Activated naive CD8-positive, alpha-beta T cell treated with anti-CD3 and anti-CD28 coated beads, Interleukin-2, amount 50 U/mL, for 24 hours (primary cell): ENCODE results near the gene HNRNPA2B1.
"Not testable (repeated sequence)": the region's sequence is repeated elsewhere in the genome, so short reads cannot be mapped to it uniquely, and the experiment has no call there.

ENCODE experiments used
- ATAC-seq: fragments of 150-1000 bp; cut with Tn5 transposase; one replicate; pipeline ENCODE4 v1.10.0; 2021
- DNase-seq: peaks from one replicate; pipeline ENCODE4 v3.0.0; 2021
- H3K27ac Mint-ChIP-seq: one replicate; pipeline ENCODE4 v1.8.0; 2021; ENCODE audit warnings: mild to moderate bottlenecking, mixed read lengths
- H3K27me3 Mint-ChIP-seq: one replicate; pipeline ENCODE4 v1.8.0; 2021; ENCODE audit warnings: mixed read lengths
- H3K36me3 Mint-ChIP-seq: one replicate; pipeline ENCODE4 v1.8.0; 2021; ENCODE audit warnings: low read depth, mixed read lengths
- H3K4me1 Mint-ChIP-seq: one replicate; pipeline ENCODE4 v1.8.0; 2021; ENCODE audit warnings: mixed read lengths
- H3K4me3 Mint-ChIP-seq: one replicate; pipeline ENCODE4 v1.8.0; 2021; ENCODE audit warnings: mild to moderate bottlenecking, moderate library complexity, mixed read lengths
- H3K9me3 Mint-ChIP-seq: one replicate; pipeline ENCODE4 v1.8.0; 2021; ENCODE audit warnings: mixed read lengths

HNRNPA2B1 gene

GRCh38 chr7:26183545-26184280 is 16.8 kb downstream of the HNRNPA2B1 start:
- DNase-seq (no peak), ATAC-seq (no peak)
- H3K4me1 Mint-ChIP-seq, result peaks cover 74% of the 10 kb centered on the region
- H3K27ac Mint-ChIP-seq, result peak overlapping the region; percentile 86
- no peak overlapping the region for H3K4me3 Mint-ChIP-seq
- H3K9me3 Mint-ChIP-seq, result no peaks in the 10 kb centered on the region
- H3K36me3 Mint-ChIP-seq, result peaks cover 62% of the 10 kb centered on the region
- no peaks in the 10 kb centered on the region for H3K27me3 Mint-ChIP-seq

- peaks cover 59% of the 10 kb centered on the region for H3K36me3 Mint-ChIP-seq
- no peak overlapping the region for H3K4me3 Mint-ChIP-seq
- ATAC-seq (no peak), DNase-seq (no peak)
- H3K4me1 Mint-ChIP-seq, result peaks cover 70% of the 10 kb centered on the region
- H3K27ac Mint-ChIP-seq, result no peak overlapping the region
- H3K9me3 Mint-ChIP-seq, result no peaks in the 10 kb centered on the region
- no peaks in the 10 kb centered on the region for H3K27me3 Mint-ChIP-seq
Observed at GRCh38 chr7:26182706-26183105, 17.8 kb downstream of the HNRNPA2B1 start.

DNA sequence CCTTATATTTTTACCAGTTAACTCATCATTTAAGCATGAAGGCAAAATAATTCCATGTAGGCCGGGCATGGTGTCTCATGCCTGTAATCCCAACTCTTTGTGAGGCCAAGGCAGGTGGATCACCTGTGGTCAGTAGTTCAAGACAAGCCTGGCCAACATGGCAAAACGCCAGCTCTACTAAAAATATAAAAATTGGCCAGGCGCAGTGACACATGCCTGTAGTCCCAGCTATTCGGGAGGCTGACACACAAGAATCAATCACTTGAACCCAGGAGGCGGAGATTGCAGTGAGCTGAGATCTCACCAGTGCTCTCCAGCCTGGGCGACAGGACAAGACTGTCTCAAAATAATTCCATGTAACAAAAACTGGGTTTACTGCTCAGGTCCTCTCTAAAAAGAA is 18.3 kb downstream of the HNRNPA2B1 start:
- no peaks in the 10 kb centered on the region for H3K9me3 Mint-ChIP-seq
- ATAC-seq (no peak), DNase-seq (no peak)
- H3K27me3 Mint-ChIP-seq, result no peaks in the 10 kb centered on the region
- H3K36me3 Mint-ChIP-seq, result peaks cover 58% of the 10 kb centered on the region
- peaks cover 70% of the 10 kb centered on the region for H3K4me1 Mint-ChIP-seq
- peak overlapping the region; percentile 21 for H3K27ac Mint-ChIP-seq
- H3K4me3 Mint-ChIP-seq, result no peak overlapping the region

GRCh38 chr7:26181474-26182227 is 18.9 kb downstream of the HNRNPA2B1 start:
- ATAC-seq, result no peak
- Mint-ChIP-seq H3K27ac (peak overlapping the region; percentile 43), H3K36me3 (peaks cover 53% of the 10 kb centered on the region), H3K4me3 (no peak overlapping the region), H3K4me1 (peaks cover 66% of the 10 kb centered on the region), H3K9me3 (no peaks in the 10 kb centered on the region), H3K27me3 (no peaks in the 10 kb centered on the region)
- no peak for DNase-seq

DNA sequence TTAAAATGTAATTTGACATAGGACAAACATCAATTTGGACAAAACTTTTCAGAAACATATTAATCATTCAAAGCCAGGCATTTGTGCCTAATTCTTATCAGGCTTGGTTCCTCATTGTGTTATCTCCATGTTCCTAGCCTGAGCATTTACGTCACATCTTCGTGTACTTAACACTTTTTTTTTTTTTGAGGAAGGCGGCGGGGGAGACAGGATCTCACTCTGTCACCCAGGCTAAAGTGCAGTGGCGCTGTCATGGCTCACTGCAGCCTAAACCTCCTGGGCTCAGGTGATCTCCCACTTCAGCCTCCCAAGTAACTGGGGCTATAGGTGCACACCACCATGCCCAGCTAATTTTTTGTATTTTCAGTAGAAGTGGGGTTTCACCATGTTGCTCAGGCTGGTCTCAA is 19.8 kb downstream of the HNRNPA2B1 start:
- ATAC-seq (no peak), DNase-seq (no peak)
- H3K4me3 Mint-ChIP-seq, result no peak overlapping the region
- peaks cover 59% of the 10 kb centered on the region for H3K4me1 Mint-ChIP-seq
- H3K36me3 Mint-ChIP-seq, result peaks cover 47% of the 10 kb centered on the region
- H3K27ac Mint-ChIP-seq, result peak overlapping the region; percentile 41
- H3K27me3 Mint-ChIP-seq, result no peaks in the 10 kb centered on the region
- H3K9me3 Mint-ChIP-seq, result no peaks in the 10 kb centered on the region

- H3K36me3 Mint-ChIP-seq, result peaks cover 39% of the 10 kb centered on the region
- H3K9me3 Mint-ChIP-seq, result no peaks in the 10 kb centered on the region
- H3K4me1 Mint-ChIP-seq, result peaks cover 51% of the 10 kb centered on the region
- no peaks in the 10 kb centered on the region for H3K27me3 Mint-ChIP-seq
- no peak overlapping the region for H3K4me3 Mint-ChIP-seq
- no peak overlapping the region for H3K27ac Mint-ChIP-seq
- ATAC-seq (no peak), DNase-seq (no peak)
Observed at GRCh38 chr7:26179826-26180497, 20.6 kb downstream of the HNRNPA2B1 start.

GRCh38 chr7:26179422-26179821 is 21.1 kb downstream of the HNRNPA2B1 start:
- DNase-seq (no peak), ATAC-seq (no peak)
- no peak overlapping the region for H3K4me3 Mint-ChIP-seq
- H3K9me3 Mint-ChIP-seq, result no peaks in the 10 kb centered on the region
- peaks cover 45% of the 10 kb centered on the region for H3K4me1 Mint-ChIP-seq
- H3K36me3 Mint-ChIP-seq, result peaks cover 37% of the 10 kb centered on the region
- H3K27me3 Mint-ChIP-seq, result no peaks in the 10 kb centered on the region
- H3K27ac Mint-ChIP-seq, result no peak overlapping the region

- H3K27ac Mint-ChIP-seq, result no peak overlapping the region
- DNase-seq (no peak), ATAC-seq (no peak)
- peaks cover 44% of the 10 kb centered on the region for H3K4me1 Mint-ChIP-seq
- no peak overlapping the region for H3K4me3 Mint-ChIP-seq
- H3K36me3 Mint-ChIP-seq, result peaks cover 36% of the 10 kb centered on the region
- H3K27me3 Mint-ChIP-seq, result no peaks in the 10 kb centered on the region
- no peaks in the 10 kb centered on the region for H3K9me3 Mint-ChIP-seq
Observed at GRCh38 chr7:26178272-26178960, 22.1 kb downstream of the HNRNPA2B1 start.

DNA sequence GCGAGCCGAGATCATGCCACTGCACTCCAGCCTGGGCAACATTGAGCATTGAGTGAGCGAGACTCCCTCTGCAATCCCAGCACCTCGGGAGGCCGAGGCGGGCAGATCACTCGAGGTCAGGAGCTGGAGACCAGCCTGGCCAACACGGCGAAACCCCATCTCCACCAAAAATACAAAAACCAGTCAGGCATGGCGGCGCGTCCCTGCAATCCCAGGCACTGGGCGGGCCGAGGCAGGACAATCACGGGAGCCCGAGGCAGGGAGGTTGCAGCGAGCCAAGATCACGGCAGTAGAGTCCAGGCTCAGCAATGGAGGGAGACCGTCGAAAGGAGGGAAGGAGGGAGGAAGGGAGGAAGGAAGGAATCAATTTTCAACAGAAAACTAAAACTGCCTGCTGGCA is 23.3 kb downstream of the HNRNPA2B1 start:
- H3K27me3 Mint-ChIP-seq, ATAC-seq, H3K4me3 Mint-ChIP-seq, H3K9me3 Mint-ChIP-seq, DNase-seq: not testable (repeated sequence)
- H3K36me3 Mint-ChIP-seq, result peaks cover 45% of the 10 kb centered on the region
- H3K4me1 Mint-ChIP-seq, result peaks cover 41% of the 10 kb centered on the region
- peak overlapping the region; percentile 60 for H3K27ac Mint-ChIP-seq

- DNase-seq, H3K27me3 Mint-ChIP-seq, H3K4me3 Mint-ChIP-seq, H3K27ac Mint-ChIP-seq, ATAC-seq, H3K9me3 Mint-ChIP-seq: not testable (repeated sequence)
- Mint-ChIP-seq H3K4me1 (peaks cover 36% of the 10 kb centered on the region), H3K36me3 (peaks cover 45% of the 10 kb centered on the region)
Observed at GRCh38 chr7:26176696-26177095, 23.9 kb downstream of the HNRNPA2B1 start.

GRCh38 chr7:26175903-26176302 is 24.6 kb downstream of the HNRNPA2B1 start:
- not testable (repeated sequence) for ATAC-seq, DNase-seq, H3K4me3 Mint-ChIP-seq, H3K27me3 Mint-ChIP-seq, H3K27ac Mint-ChIP-seq, H3K9me3 Mint-ChIP-seq
- Mint-ChIP-seq H3K36me3 (peaks cover 47% of the 10 kb centered on the region), H3K4me1 (peaks cover 33% of the 10 kb centered on the region)

DNA sequence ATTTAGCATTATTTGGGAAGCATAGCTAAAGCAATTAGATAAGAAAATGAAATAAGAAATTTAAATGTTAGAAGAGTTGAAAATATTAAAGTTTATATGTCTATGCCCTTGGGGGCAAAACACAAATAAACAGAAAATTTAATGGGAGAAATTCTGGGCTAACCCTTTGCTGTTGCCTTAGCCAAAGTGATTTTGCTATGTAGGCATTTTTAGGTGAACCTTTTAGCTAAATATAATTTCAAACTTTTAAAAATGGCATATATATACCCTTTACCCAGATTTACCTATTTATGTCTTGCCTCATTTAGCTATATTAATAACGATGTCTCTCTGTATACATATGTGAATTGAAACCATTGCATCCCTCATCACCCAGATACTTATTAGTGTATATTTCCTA is 28.5 kb downstream of the HNRNPA2B1 start:
- no peak overlapping the region for H3K27ac Mint-ChIP-seq
- H3K4me1 Mint-ChIP-seq, result peaks cover 18% of the 10 kb centered on the region
- peaks cover 46% of the 10 kb centered on the region for H3K36me3 Mint-ChIP-seq

GRCh38 chr7:26171601-26172000 is 28.9 kb downstream of the HNRNPA2B1 start:
- ATAC-seq (no peak), DNase-seq (no peak)
- H3K9me3 Mint-ChIP-seq, result no peaks in the 10 kb centered on the region
- peaks cover 22% of the 10 kb centered on the region for H3K4me1 Mint-ChIP-seq
- no peaks in the 10 kb centered on the region for H3K27me3 Mint-ChIP-seq
- H3K36me3 Mint-ChIP-seq, result peaks cover 46% of the 10 kb centered on the region
- no peak overlapping the region for H3K4me3 Mint-ChIP-seq
- H3K27ac Mint-ChIP-seq, result no peak overlapping the region

More for the DNA sequence above, 28.5 kb downstream of the HNRNPA2B1 start:
- Mint-ChIP-seq H3K4me3 (no peak overlapping the region), H3K27me3 (no peaks in the 10 kb centered on the region), H3K9me3 (no peaks in the 10 kb centered on the region)
- DNase-seq (no peak), ATAC-seq (no peak)

GRCh38 chr7:26170663-26171062 is 29.9 kb downstream of the HNRNPA2B1 start:
- Mint-ChIP-seq H3K9me3 (no peaks in the 10 kb centered on the region), H3K27ac (no peak overlapping the region), H3K4me1 (peaks cover 32% of the 10 kb centered on the region), H3K36me3 (peaks cover 46% of the 10 kb centered on the region), H3K27me3 (no peaks in the 10 kb centered on the region), H3K4me3 (no peak overlapping the region)
- DNase-seq, result no peak
- no peak for ATAC-seq
